HG02870 (cell line): Measurements from ENCODE around the gene NUDT19.
"Not testable (repeated sequence)": the region's sequence is repeated elsewhere in the genome, so short reads cannot be mapped to it uniquely, and the experiment has no call there.

ENCODE experiments used
- ATAC-seq: cut with Tn5 transposase; IDR thresholded peaks from one replicate; pipeline ENCODE4 v1.9.1; 2021; ENCODE audit warnings: mild to moderate bottlenecking, moderate library complexity; ENCODE audit not compliant: unreplicated experiment

NUDT19 gene

GRCh38 chr19:32691291-32691951, at the start of gene NUDT19:
NUDT19 (plus strand) TSS chr19:32691821; CDS start chr19:32691961, 140 bp downstream.
- ATAC-seq, result peak; percentile 79

- no peak for ATAC-seq
These were observed 48.9 kb upstream of the NUDT19 start for GRCh38 chr19:32642771-32643170.

- no peak for ATAC-seq
These were observed 45.1 kb upstream of the NUDT19 start for GRCh38 chr19:32646556-32646955.

- no peak for ATAC-seq
These were observed 44.3 kb upstream of the NUDT19 start for GRCh38 chr19:32647361-32647760.

GRCh38 chr19:32649751-32650150, 41.9 kb upstream of the NUDT19 start:
- no peak for ATAC-seq

GRCh38 chr19:32650671-32651070, 41.0 kb upstream of the NUDT19 start:
- ATAC-seq, result no peak

- no peak for ATAC-seq
These were observed 39.9 kb upstream of the NUDT19 start for GRCh38 chr19:32651729-32652140.

- ATAC-seq, result not testable (repeated sequence)
These were observed 39.3 kb upstream of the NUDT19 start for GRCh38 chr19:32652331-32652730.

GRCh38 chr19:32652894-32653598, 38.6 kb upstream of the NUDT19 start:
- ATAC-seq, result no peak

- no peak for ATAC-seq
These were observed 38.1 kb upstream of the NUDT19 start for GRCh38 chr19:32653599-32653915.

- ATAC-seq, result not testable (repeated sequence)
These were observed 35.2 kb upstream of the NUDT19 start for GRCh38 chr19:32656379-32656778.

- ATAC-seq, result no peak
These were observed 33.5 kb upstream of the NUDT19 start for GRCh38 chr19:32658075-32658474.

- no peak for ATAC-seq
These were observed 33.1 kb upstream of the NUDT19 start for GRCh38 chr19:32658527-32658926.

GRCh38 chr19:32661318-32661717, 30.3 kb upstream of the NUDT19 start:
- no peak for ATAC-seq

GRCh38 chr19:32662186-32662585, 29.4 kb upstream of the NUDT19 start:
- no peak for ATAC-seq

GRCh38 chr19:32666084-32666483, 25.5 kb upstream of the NUDT19 start:
- no peak for ATAC-seq

GRCh38 chr19:32669310-32669709, 22.3 kb upstream of the NUDT19 start:
- no peak for ATAC-seq

- no peak for ATAC-seq
These were observed 19.6 kb upstream of the NUDT19 start for GRCh38 chr19:32671883-32672593.

- ATAC-seq, result no peak
These were observed 18.8 kb upstream of the NUDT19 start for GRCh38 chr19:32672841-32673240.

- no peak for ATAC-seq
These were observed 18.0 kb upstream of the NUDT19 start for GRCh38 chr19:32673573-32673972.

- no peak for ATAC-seq
These were observed 17.3 kb upstream of the NUDT19 start for GRCh38 chr19:32674153-32674930.
